Skeletal muscle tissue (tissue), 2 donors: Measurements from ENCODE around the gene SLC36A1. TPM values are rescaled to one million over a fixed set of nuclear protein-coding genes. Genes with fewer than 3 reads are reported as not detected.

ENCODE experiments used
- small RNA-seq: library from RNA; depleted of rRNA; stranded (forward); fragments of <200 nt; gene quantifications from one replicate; pipeline ENCODE3, GENCODE V24; 2014
- total RNA-seq: library from RNA; depleted of rRNA; stranded (reverse); fragments of >200 nt; gene quantifications from one replicate; pipeline ENCODE4 v1.2.3, GENCODE V29; 2014

SLC36A1 gene
- total RNA-seq, 1 donor from 2014 or later = 8.9 TPM

Small RNA genes within 50 kb of the gene (small RNA-seq; reads per million reads assigned to genes)
- gene MIR6499 (not detected), gene RNA5SP197 (not detected)

Other genes with a start within 250 kb of the SLC36A1 start
- gene CCDC69, start 223.5 kb upstream of the SLC36A1 start, total RNA-seq = 21.9 TPM
- gene GM2A, start 194.4 kb upstream of the SLC36A1 start, total RNA-seq = 16.7 TPM
- gene SLC36A3, start 143.8 kb upstream of the SLC36A1 start, total RNA-seq = not detected
- under 0.01 TPM for gene SLC36A2, start 100.0 kb upstream of the SLC36A1 start, total RNA-seq
- gene FAT2, start 143.7 kb downstream of the SLC36A1 start, total RNA-seq = under 0.01 TPM
- gene SPARC, start 239.3 kb downstream of the SLC36A1 start, total RNA-seq = 1,314 TPM